GM21786 (cell line): Measurements from ENCODE around the gene CDK5RAP2.

ENCODE experiments used
- ATAC-seq: cut with Tn5 transposase; IDR thresholded peaks from one replicate; pipeline ENCODE4 v1.9.1; 2021; ENCODE audit not compliant: unreplicated experiment

Gene CDK5RAP2

GRCh38 chr9:120439926-120440325, 140.0 kb downstream of the CDK5RAP2 start:
- ATAC-seq: no peak

DNA sequence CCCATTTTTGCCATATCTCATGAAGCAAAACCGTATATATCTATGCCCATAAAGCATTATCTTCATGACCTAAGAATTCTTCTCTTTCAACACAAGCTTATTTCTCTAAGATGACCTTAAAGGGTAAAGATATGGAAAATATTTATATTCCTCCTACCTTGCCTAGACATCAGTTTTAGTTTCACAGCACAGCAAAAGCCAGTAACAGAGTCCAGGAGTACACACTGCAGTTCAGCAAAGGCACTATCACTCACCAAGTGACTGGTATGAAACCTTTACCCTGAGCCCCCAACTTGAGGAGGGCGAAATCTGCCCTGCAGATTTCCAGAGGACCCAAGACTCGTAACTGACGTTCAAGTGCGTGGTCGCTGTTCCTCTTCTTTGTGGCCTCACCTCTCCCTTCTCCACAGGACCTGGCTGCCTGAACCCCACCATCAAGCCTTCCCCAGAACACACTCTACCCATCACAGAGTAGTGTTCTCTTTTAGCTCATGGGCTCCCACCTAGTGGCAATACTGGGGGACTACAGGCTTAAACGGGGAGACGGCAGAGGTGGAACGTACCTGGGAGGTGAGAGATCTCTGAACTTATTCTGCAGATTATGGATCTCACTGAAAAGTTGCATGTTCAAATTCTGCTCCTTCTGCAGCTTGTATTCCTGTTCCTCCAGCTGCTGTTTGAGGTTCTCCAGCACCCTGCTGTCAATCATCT, 141.0 kb downstream of the CDK5RAP2 start:
- ATAC-seq: no peak

DNA sequence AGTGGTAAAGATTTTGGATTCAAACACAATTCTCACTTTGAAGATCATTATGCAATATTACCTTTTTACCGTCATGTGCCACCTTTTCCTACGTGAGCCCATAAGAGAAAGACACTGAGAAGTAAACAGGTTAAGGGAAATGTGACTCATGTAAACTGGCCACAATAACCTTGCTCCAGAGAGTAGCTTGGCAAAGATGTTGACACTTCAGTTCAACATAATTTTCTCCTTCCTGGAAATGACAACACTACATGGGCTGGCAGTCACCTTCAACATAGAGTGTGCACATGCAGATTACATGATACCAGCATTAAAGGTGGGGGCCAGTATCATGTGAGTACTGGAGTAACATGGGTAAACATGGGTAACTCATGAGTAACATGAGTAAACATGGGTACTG, 141.9 kb downstream of the CDK5RAP2 start:
- no peak for ATAC-seq

GRCh38 chr9:120436983-120437475, 142.9 kb downstream of the CDK5RAP2 start:
- ATAC-seq: no peak

DNA sequence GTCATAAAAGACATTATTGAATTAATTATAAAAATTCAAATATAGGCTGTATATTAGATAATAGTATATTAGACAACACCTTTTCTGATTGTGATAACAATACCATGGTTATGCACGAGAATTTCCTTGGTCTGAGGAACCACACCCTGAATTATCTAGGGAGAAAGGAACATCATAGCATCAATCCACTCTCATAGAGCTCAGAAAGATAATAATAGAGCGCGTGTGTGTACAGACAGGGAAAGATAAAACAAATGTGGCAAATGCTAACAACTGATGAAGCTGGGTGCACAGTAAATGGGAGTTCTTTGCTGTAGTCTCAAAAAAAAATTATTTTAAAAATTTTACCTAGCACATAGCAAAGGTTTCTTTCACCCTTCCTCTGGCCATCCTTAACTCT, 143.5 kb downstream of the CDK5RAP2 start:
- ATAC-seq: no peak

- ATAC-seq: no peak
Observed at GRCh38 chr9:120435091-120435490, 144.9 kb downstream of the CDK5RAP2 start.

- no peak for ATAC-seq
Observed at GRCh38 chr9:120434532-120434931, 145.4 kb downstream of the CDK5RAP2 start.

DNA sequence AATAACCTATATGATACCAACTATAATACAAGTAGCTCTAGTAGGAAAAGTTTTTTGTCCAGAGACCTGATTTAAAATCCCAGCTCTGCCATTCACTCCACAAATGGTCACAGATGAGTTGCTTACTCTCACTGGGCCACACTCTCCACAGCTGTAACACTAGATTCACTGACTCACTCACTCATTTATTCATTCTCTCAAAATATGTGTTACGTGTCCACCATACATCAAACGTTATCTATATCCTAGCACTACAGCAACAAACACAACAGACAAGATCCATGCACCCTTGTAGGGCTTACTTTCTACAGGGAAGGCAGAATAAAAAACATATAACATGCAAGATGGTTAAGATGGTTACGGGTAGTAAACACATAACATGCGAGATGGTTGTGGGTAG, 146.3 kb downstream of the CDK5RAP2 start:
- ATAC-seq: no peak

GRCh38 chr9:120432600-120432999, 147.4 kb downstream of the CDK5RAP2 start:
- ATAC-seq: no peak

GRCh38 chr9:120431268-120431667, 148.7 kb downstream of the CDK5RAP2 start:
- no peak for ATAC-seq

- no peak for ATAC-seq
Observed at GRCh38 chr9:120424248-120424647, 155.7 kb downstream of the CDK5RAP2 start.

DNA sequence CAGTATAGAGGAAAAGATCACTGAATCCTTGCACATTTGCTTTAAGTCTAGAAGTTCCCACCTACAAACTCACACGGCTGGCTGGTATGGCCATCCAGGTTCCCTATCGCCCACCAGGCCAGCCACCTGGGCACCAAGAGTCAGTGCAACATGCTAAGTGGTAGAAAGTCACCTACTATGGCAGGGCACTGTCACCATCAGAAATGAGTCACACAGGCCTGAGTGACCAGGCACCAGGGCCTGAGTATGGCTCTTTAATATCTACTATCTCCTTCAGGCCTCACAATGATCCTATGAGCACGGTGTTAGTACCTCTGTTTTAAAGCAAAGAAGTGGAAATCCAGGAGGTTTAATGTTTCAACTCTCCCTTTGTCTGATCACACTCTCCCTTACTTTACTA, 156.2 kb downstream of the CDK5RAP2 start:
- ATAC-seq: no peak

DNA sequence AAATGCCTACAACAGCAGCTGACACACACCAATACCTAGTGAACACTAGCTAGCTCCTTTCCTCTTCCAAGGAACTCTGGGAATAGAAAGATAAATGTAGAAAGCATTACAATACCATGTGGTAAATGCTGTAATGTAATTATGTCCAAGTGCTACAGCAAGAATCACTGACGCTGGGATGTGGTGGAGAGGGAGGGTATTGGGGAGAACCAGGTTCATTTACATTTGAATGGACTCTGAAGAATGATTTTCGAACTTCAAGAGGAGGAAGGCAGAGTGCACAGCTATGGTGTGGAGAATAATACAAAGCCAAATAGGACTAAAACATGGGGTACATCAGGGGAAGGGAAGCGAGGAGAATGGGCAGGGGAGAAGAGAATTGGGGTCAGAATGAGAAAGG, 158.0 kb downstream of the CDK5RAP2 start:
- no peak for ATAC-seq

DNA sequence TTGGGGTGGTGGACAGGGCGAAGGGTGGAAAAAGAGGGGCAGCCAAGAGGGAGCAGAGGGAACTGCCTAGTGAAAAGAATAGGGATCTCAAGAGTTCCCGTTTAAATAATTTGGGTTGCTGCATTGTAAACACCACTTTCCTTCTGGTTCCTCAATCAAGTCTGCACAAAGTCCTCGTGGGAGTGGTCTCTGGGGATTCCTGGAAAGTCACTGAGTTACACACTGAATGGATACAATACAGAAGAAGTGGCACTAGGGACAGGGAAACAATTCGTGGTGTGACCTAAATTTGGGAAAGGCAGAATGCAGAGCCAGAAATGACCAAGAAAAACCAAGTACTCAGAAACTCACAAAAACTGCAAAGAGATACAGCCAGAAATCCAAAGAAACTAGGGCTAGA, 161.7 kb downstream of the CDK5RAP2 start:
- ATAC-seq: no peak

DNA sequence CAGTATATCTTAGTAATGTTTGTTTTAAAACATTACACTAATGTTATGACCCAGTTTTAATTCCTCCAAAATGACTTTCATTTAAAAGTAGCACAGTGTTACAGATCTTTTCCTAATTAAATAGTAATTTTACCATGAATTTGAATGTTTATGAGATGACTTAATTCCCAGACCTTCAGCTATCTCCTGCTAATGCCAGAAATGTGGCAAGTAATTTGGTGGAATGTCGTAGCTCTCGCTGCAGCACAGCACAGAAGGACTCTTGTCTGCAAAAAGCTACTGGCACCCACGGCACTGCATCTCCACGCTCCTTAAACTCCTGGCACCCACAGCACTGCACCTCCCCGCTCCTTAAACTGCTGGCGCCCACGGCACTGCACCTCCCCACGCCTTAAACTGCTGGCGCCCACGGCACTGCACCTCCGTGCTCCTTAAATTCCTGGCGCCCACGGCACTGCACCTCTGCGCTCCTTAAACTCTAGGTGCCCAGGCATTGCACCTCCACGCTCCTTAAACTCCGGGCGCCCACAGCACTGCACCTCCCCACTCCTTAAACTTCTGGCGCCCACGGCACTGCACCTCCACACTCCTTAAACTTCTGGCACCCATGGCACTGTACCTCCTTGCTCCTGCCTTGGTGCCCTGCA, 163.1 kb downstream of the CDK5RAP2 start:
- no peak for ATAC-seq

- no peak for ATAC-seq
Observed at GRCh38 chr9:120413121-120414048, 166.6 kb downstream of the CDK5RAP2 start.

- no peak for ATAC-seq
Observed at GRCh38 chr9:120412425-120412951, 167.5 kb downstream of the CDK5RAP2 start.

- ATAC-seq: no peak
Observed at GRCh38 chr9:120411862-120412424, 168.0 kb downstream of the CDK5RAP2 start.

DNA sequence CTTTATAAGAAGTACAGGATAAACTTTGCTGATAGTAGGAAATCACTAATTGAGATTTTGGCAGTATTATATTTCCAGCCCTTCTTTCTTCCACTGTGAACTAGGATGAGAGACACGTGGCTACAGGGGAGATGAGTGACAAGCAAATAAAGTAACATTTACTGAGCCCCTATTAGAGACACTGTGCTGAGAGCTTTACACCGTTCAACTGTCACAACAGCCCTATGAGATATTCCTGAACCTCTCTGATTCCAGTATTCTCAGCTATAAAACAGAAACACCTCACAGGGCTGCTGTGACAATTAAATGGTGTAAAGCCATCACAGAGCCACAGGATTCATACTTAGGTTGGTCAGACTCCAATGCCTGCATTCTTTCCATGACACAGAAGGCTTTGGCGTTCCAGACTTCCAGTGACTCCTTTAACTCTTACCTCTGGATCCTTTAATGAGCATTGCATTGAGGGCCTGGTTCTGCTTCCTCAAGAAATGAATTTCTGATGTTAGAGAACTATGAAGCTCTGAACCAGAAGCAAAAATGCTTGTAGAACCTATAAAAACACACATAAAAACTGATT, 169.0 kb downstream of the CDK5RAP2 start:
- no peak for ATAC-seq

DNA sequence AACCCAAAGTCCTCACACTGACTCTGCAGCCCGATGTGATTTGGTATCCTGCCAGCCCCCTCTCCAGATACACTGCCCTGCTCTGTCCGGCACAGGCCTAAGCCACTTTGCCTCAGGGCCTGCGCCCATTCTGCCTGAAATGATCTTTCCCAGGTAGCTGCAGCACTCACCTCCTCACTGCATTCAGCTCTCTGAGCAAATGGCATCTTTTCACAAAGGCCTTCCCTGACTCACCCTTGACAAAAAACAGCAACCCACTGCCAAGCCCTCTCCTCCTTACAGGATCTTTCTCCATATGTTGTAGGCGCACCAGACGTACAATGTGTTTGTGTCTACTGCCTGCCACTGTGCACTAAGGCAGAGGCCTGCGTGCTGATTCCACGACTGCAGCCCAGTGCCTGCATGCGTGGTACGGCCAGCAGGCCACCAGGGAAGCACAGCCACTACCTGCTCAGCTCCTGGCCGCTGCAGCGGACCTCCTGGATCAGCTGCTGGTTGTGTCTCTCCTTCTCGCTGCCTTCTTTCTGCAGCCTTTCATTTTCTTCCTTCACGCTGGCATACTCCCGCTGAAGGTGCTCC, 171.2 kb downstream of the CDK5RAP2 start:
- ATAC-seq: no peak
